SK-N-SH (cell line): ENCODE results near the gene STK17B. TPM values are rescaled to one million over a fixed set of nuclear protein-coding genes. Genes with fewer than 3 reads are reported as not detected.
"Not testable (repeated sequence)": the region's sequence is repeated elsewhere in the genome, so short reads cannot be mapped to it uniquely, and the experiment has no call there.

ENCODE experiments used
- CTCF ChIA-PET: fragments of 300-600, 350-600 bp; formaldehyde crosslinking; extraction: SDS; loops from one replicate; lab custom pipeline; 2021; lab: Yijun Ruan, JAX
- POLR2A ChIA-PET: fragments of 350-600 bp; sonication (Branson Sonifier 250); formaldehyde crosslinking; extraction: SDS; loops from one replicate; lab custom pipeline; 2020; ENCODE audit warnings: antibody characterized with exemption, inconsistent platforms; lab: Yijun Ruan, JAX
- DNase-seq: peaks from one replicate; pipeline ENCODE4 v3.0.0; 2012
- H2AFZ ChIP-seq: fragments of 200-600 bp; sonication (generic); 2 replicates; pipeline ENCODE4 v1.8.1; 2016; ENCODE audit warnings: antibody characterized with exemption, mild to moderate bottlenecking, low read depth
- H3F3A ChIP-seq: fragments of 200-600 bp; sonication (generic); replicated peaks from 2 replicates; pipeline ENCODE3; 2016; ENCODE audit warnings: antibody characterized with exemption, mild to moderate bottlenecking; ENCODE audit not compliant: insufficient read depth
- H3K27ac ChIP-seq, 2 experiments: fragments of 200-500 bp in 1 of 2; fragments of 200-600 bp in 1 of 2; sonication (Bioruptor generic) in 1 of 2; sonication (generic), shearing (Covaris generic) in 1 of 2; 2 replicates each; pipeline versions ENCODE4 v1.5.1 to v1.6.1; 2014 to 2016; ENCODE audit warnings: low read depth in 2 of 2, inconsistent platforms in 1 of 2, low read length in 1 of 2, mild to moderate bottlenecking in 1 of 2, mixed read lengths in 1 of 2
- H3K27me3 ChIP-seq: fragments of 200-600 bp; sonication (generic), shearing (Covaris generic); 2 replicates; pipeline ENCODE4 v1.6.1; 2016; ENCODE audit warnings: mixed run types; ENCODE audit not compliant: insufficient read depth
- H3K36me3 ChIP-seq, 2 experiments: fragments of 200-500 bp in 1 of 2; fragments of 200-600 bp in 1 of 2; sonication (Bioruptor generic) in 1 of 2; sonication (generic) in 1 of 2; replicated peaks in 1 of 2; 2 replicates each; pipeline versions ENCODE3 to v1.5.1; 2014 to 2016; ENCODE audit warnings: low read length in 1 of 2, mild to moderate bottlenecking in 1 of 2; ENCODE audit not compliant: insufficient read depth in 2 of 2, control insufficient read depth in 1 of 2
- H3K4me1 ChIP-seq, 2 experiments: fragments of 200-500 bp in 1 of 2; fragments of 200-600 bp in 1 of 2; sonication (Bioruptor generic) in 1 of 2; sonication (generic), shearing (Covaris generic) in 1 of 2; 2 replicates each; pipeline versions ENCODE4 v1.5.1 to v1.6.1; 2014 to 2016; ENCODE audit warnings: low read depth in 1 of 2, low read length in 1 of 2, mixed run types in 1 of 2; ENCODE audit not compliant: insufficient read depth in 2 of 2, control insufficient read depth in 1 of 2
- H3K4me2 ChIP-seq: fragments of 200-600 bp; sonication (generic), shearing (Covaris generic); 2 replicates; pipeline ENCODE4 v1.6.1; 2017; ENCODE audit warnings: mixed run types
- H3K4me3 ChIP-seq, 2 experiments: fragments of 200-500 bp in 1 of 2; fragments of 200-600 bp in 1 of 2; sonication (Bioruptor generic) in 1 of 2; sonication (generic), shearing (Covaris generic) in 1 of 2; 2 replicates each; pipeline versions ENCODE4 v1.5.1 to v1.8.1; 2014 to 2016; ENCODE audit warnings: low read depth in 2 of 2, inconsistent platforms in 1 of 2, low read length in 1 of 2, mild to moderate bottlenecking in 1 of 2, mixed read lengths in 1 of 2, moderate library complexity in 1 of 2
- H3K79me2 ChIP-seq: fragments of 200-600 bp; sonication (generic); 2 replicates; pipeline ENCODE4 v1.8.1; 2017; ENCODE audit warnings: mild to moderate bottlenecking; ENCODE audit not compliant: insufficient read depth
- H3K9ac ChIP-seq: fragments of 200-600 bp; sonication (generic); 2 replicates; pipeline ENCODE4 v1.6.1; 2017; ENCODE audit warnings: mixed run types
- H3K9me2 ChIP-seq: fragments of 200-600 bp; sonication (generic); 2 replicates; pipeline ENCODE4 v1.6.1; 2017; ENCODE audit warnings: mixed run types
- H3K9me3 ChIP-seq: fragments of 200-600 bp; sonication (generic); 2 replicates; pipeline ENCODE4 v1.6.1; 2017; ENCODE audit warnings: mixed run types, mild to moderate bottlenecking, moderate library complexity
- H4K20me1 ChIP-seq: fragments of 200-600 bp; sonication (generic); 2 replicates; pipeline ENCODE4 v1.6.1; 2017; ENCODE audit warnings: mild to moderate bottlenecking, mixed run types; ENCODE audit not compliant: insufficient read depth
- CHD2 ChIP-seq: fragments of 150-350 bp; IDR thresholded peaks from 2 replicates; pipeline ENCODE4 v1.6.1; 2018; ENCODE audit warnings: low read length; ENCODE audit not compliant: partially characterized antibody
- IRF3 ChIP-seq: fragments of 150-350 bp; IDR thresholded peaks from 2 replicates; pipeline ENCODE4 v1.6.1; 2016; ENCODE audit warnings: mild to moderate bottlenecking, low read depth, low read length
- RFX5 ChIP-seq: IDR thresholded peaks from 2 replicates; pipeline ENCODE4 v1.6.1; 2012; ENCODE audit warnings: mild to moderate bottlenecking, improper control_type of control experiment, low read length
- TCF12 ChIP-seq: IDR thresholded peaks from 2 replicates; pipeline ENCODE4 v1.4.0; 2012
- YY1 ChIP-seq: IDR thresholded peaks from 2 replicates; pipeline ENCODE4 v1.4.0; 2012; ENCODE audit warnings: low read depth, mild to moderate bottlenecking
- WGBS: methylation state at CpG from one replicate; pipeline ENCODE4 v1.1.6; 2017; ENCODE audit warnings: low lambda C conversion rate; 5-methylcytosine and 5-hydroxymethylcytosine counted together
- polyA plus RNA-seq, 3 experiments: library from polyadenylated mRNA; depleted of rRNA; stranded (reverse); fragments of >200 nt; gene quantifications; 2 replicates each; pipeline ENCODE4 v1.2.3, GENCODE V29; 2012

STK17B gene
- polyA plus RNA-seq, 1 of the 3 experiments (the other 2 are of a cell fraction): 5.1 TPM

DNA sequence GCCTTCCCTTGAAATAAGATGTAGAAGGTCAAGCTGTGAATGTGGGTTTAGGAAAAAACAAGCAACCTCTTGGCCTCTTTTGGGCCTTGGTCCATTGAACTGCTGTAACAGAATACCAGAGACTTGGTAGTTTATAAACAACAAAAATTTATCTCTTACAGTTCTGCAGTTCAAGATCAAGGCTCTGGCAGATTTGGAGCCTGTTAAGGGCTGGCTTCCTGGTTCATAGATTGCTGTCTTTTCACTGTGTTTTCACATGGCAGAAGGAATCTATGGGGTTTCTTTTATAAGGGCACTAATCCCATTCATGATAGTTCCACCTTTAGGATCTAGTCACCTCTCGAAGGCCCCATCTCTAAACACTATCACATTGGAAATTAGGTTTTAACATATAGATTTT, 20.2 kb upstream of the STK17B start:
- H3K79me2 ChIP-seq: no peaks in the 10 kb centered on the region
- 86% methylated on average over 1 of the region's 1 CpG for whole genome bisulfite sequencing
- no peak overlapping the region for H3K9ac ChIP-seq
- ChIA-PET POLR2A (no interaction called here), CTCF (no interaction called here)
- H3K4me2 ChIP-seq: no peak overlapping the region
- H3F3A ChIP-seq: peaks cover 5% of the 10 kb centered on the region
- H2AFZ ChIP-seq: no peak overlapping the region
- H3K27ac ChIP-seq: no peak overlapping the region
- no peak overlapping the region for H3K4me3 ChIP-seq
- H3K4me1 ChIP-seq: no peaks in the 10 kb centered on the region
- no peaks in the 10 kb centered on the region for H3K27me3 ChIP-seq
- no peaks in the 10 kb centered on the region for H3K9me2 ChIP-seq
- no peak for TF ChIP-seq IRF3
- no peak for TF ChIP-seq RFX5
- TF ChIP-seq CHD2: no peak
- no peak for TF ChIP-seq YY1
- TF ChIP-seq, all 33 proteins: peak for 0
- DNase-seq: no peak
- no peaks in the 10 kb centered on the region for H4K20me1 ChIP-seq
- no peaks in the 10 kb centered on the region for H3K9me3 ChIP-seq
- no peaks in the 10 kb centered on the region for H3K36me3 ChIP-seq

DNA sequence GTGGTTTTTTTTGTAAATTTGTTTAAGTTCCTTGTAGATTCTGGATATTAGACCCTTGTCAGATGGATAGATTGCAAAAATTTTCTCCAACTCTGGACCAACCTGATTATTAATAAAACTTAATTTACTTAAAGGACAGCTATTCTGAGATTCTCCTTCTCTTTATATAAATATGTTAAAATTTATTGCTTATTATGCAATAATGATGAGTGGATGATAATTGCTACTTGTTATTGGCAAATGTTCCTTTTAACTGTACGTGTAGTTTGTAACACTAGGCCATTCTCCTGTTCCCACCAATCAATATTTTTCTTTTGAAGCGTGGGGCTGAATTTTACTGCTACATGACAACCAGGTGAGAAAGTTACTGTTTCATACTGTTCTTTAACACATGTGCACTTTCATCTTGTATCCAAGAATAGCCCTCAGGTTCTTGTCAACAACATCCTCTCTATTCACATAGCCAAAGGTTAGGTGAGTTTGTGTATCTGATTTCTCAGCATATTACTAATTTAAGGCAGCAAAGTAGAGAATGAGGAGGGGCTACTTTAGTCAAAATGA, 16.6 kb upstream of the STK17B start:
- no peaks in the 10 kb centered on the region for H3K9me2 ChIP-seq
- POLR2A ChIA-PET: no interaction called here
- TF ChIP-seq TCF12: no peak
- TF ChIP-seq, all 33 proteins: peak for 0
- H3K9ac ChIP-seq: no peak overlapping the region
- CTCF ChIA-PET: no interaction called here
- H3K4me1 ChIP-seq: no peaks in the 10 kb centered on the region
- peaks cover 5% of the 10 kb centered on the region for H3F3A ChIP-seq
- H2AFZ ChIP-seq: no peak overlapping the region
- H3K27me3 ChIP-seq: no peaks in the 10 kb centered on the region
- no peak for DNase-seq
- H3K27ac ChIP-seq: no peak overlapping the region
- H3K4me2 ChIP-seq: no peak overlapping the region
- H3K36me3 ChIP-seq: no peaks in the 10 kb centered on the region
- H3K4me3 ChIP-seq: no peak overlapping the region
- H4K20me1 ChIP-seq: no peaks in the 10 kb centered on the region
- WGBS: 83% methylated on average over 2 of the region's 2 CpGs
- no peaks in the 10 kb centered on the region for H3K79me2 ChIP-seq
- H3K9me3 ChIP-seq: no peaks in the 10 kb centered on the region

DNA sequence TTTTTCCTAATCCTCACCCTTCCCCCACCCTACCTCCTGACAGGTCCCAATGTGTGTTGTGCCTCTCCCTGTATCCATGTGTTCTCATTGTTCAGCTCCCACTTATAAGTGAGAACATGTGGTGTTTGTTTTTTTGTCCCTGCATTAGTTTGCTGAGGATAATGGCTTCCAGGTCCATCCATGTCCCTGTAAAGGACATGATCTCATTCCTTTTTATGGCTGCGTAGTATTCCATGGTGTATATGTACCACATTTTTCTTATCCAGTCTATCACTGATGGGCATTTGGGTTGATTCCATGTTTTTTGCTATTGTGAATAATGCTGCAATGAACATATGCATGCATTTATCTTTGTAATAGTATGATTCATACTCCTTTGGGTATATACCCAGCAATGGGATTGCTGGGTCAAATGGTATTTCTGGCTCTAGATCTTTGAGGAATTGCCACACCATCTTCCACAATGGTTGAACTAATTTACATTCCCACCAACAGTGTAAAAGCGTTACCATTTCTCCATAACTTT, 15.9 kb upstream of the STK17B start:
- POLR2A ChIA-PET: not testable (repeated sequence)

More for the DNA sequence above, 15.9 kb upstream of the STK17B start:
- H3K27me3 ChIP-seq, H3K36me3 ChIP-seq, H3K9me3 ChIP-seq, H3K4me3 ChIP-seq, H2AFZ ChIP-seq, H3K9ac ChIP-seq, H4K20me1 ChIP-seq, H3K27ac ChIP-seq, H3K4me1 ChIP-seq, H3K9me2 ChIP-seq, H3K79me2 ChIP-seq, DNase-seq, CTCF ChIA-PET, H3F3A ChIP-seq, H3K4me2 ChIP-seq: not testable (repeated sequence)
- WGBS: 96% methylated on average over 2 of the region's 2 CpGs
